Suppressor macrophage treated with lipopolysaccharide for 1 hour (primary cell): ENCODE data around the gene STAT3.
"Not testable (repeated sequence)": the region's sequence is repeated elsewhere in the genome, so short reads cannot be mapped to it uniquely, and the experiment has no call there.

Experiments used
- DNase-seq, 3 donors: peaks; one replicate each; pipeline ENCODE4 v3.0.0-alpha.2; 2020 to 2022

The STAT3 gene

GRCh38 chr17:42345396-42346073, 42.7 kb downstream of the STAT3 start:
- no peak for DNase-seq

DNA sequence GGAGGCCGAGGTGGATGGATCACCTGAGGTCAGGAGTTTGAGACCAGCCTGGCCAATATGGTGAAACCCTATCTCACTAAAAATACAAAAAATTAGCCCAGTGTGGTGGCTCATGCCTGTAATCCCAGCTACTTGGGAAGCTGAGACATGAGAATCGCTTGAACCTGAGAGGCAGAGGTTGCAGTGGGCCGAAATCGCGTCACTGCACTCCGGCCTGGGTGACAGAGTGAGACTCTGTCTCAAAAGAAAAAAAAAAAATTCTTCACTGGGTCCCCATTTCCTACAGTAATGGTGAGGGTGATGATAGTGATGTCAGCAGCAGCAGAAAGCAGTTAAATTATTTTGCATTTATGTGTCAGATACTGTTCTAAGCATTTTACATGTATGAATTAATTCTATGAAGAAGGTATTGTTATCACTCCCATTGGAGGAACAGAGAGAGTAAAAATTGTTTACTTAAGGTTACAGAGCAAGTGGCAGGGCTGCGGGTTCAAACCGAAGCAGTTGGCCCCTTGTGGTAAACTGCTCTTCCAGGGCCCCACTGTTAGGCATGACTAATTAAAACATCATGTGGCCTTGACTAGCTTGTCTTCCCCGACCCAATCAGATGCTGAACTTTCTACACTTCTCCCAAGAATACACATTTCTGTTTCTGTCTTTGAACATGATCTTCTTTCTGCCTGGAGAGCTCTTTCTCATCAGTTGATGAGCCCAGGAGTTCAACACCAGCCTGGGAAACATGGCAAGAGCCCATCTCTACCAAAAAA, 45.8 kb downstream of the STAT3 start:
- DNase-seq: peak; percentile 67 to 79 (median 77)

GRCh38 chr17:42341568-42341967, 46.7 kb downstream of the STAT3 start:
- no peak for DNase-seq

DNA sequence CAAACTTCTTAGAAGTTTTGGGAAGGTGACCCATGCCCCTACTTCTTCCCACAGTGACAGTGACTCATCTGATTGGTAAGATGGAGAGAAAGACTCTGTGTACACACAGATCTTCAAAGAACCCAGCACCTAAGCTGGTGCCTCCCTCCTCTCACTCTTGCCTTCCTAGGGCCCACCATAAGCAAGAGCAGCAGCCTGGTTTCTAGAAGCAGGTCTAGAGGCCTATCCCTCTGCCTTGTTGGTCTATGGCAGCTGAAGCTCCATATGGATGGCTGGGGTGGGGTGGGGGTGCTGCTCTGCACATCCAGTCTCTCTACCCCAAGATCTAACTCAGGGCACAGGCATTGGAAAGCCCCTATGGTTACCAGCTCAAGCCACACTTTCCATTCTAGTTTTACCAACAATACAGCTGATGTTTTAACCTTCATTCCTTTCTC, 47.5 kb downstream of the STAT3 start:
- DNase-seq: peak in 1 of 3 donors; percentile 38

- no peak for DNase-seq
These were observed 49.0 kb downstream of the STAT3 start for GRCh38 chr17:42339221-42339620.

DNA sequence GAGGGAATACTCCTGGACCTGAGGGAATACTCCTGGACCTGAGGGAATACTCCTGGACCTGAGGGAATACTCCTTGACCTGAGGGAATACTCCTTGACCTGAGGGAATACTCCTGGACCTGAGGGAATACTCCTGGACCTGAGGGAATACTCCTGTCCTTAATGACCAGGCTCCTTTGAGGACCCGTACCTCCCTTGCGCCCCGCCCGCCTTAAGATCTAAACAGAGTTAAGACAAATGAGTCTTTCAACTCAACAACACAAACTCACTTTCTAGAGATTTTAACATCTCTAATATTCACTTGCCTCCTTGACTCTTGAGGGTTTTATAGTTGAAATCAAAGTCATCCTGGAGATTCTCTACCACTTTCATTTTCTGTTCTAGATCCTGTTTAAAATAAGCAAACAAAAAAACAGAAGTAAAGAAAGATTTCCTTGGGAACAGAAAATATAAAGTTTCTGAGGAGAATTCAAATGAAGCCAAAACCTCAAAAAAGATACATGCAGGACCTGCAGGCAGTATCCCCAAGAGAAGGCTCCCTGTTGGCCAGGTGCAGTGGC, 49.7 kb downstream of the STAT3 start:
- peak in 1 of 3 donors; percentile 56 for DNase-seq

- DNase-seq: peak; percentile 75 to 83 (median 79)
These were observed 50.8 kb downstream of the STAT3 start for GRCh38 chr17:42337442-42337841.

- DNase-seq: peak in 1 of 3 donors; percentile 12
These were observed 53.6 kb downstream of the STAT3 start for GRCh38 chr17:42334677-42335076.

- DNase-seq: no peak
These were observed 55.2 kb downstream of the STAT3 start for GRCh38 chr17:42333053-42333452.

GRCh38 chr17:42329025-42329976, 58.9 kb downstream of the STAT3 start:
- DNase-seq: peak in 1 of 3 donors; percentile 15

DNA sequence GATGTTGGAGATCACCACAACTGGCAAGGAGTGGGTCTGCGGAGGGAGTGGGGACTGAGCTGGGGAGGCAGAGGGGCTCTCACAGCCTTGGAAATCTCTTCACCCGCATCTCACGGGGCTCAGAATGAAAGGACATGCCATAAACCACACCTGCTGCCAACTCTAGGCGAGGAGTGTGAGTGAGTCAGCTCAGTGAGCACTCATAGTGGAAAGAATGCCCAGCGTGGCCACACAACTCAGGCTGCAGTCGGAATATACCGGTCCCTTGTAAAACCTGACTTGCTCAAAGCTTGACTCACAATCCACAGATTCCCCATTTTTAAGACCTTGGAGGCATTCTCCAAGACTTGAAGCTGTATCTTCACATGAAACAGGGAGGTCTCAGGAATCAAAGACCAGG, 63.2 kb downstream of the STAT3 start:
- DNase-seq: no peak

GRCh38 chr17:42323268-42323773, 64.9 kb downstream of the STAT3 start:
- DNase-seq: no peak

- peak; percentile 95 to 97 (median 96) for DNase-seq
These were observed 65.6 kb downstream of the STAT3 start for GRCh38 chr17:42322382-42323267.

DNA sequence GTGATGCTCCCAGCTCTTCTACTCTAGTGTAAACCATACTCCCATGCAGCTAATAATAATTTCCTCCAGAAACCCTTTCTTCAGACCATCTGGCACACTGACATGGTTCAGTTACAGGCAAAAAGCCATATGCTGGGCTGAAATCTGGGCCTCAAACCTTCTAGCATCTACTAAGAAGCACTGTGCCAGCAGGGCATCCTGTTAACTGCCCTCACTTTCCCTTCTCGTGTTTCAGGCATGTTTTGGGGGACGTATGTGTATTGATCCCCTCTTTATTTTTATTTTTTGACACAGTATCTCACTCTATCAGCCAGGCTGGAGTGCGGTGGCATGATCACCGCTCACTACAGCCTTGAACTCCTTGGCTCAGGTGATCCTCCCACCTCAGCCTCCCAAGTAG, 66.7 kb downstream of the STAT3 start:
- no peak for DNase-seq

GRCh38 chr17:42317967-42318366, 70.3 kb downstream of the STAT3 start:
- DNase-seq: not testable (repeated sequence)

GRCh38 chr17:42317266-42317845, 70.9 kb downstream of the STAT3 start:
- no peak for DNase-seq

DNA sequence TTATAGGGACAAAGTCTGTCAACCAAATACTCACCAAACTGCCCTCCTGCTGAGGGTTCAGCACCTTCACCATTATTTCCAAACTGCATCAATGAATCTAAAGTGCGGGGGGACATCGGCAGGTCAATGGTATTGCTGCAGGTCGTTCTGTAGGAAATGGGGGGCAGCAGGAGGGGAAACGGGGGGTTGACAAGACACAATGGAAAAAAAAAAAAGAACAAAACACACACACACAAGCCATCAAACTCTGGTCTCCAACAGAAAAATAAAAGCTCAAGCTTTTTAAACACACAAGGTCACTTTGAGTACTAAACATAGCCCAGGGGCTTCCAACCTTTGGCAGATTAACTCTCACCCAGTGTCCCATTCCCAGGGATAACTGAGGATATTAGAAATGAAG, 71.5 kb downstream of the STAT3 start:
- no peak for DNase-seq

DNA sequence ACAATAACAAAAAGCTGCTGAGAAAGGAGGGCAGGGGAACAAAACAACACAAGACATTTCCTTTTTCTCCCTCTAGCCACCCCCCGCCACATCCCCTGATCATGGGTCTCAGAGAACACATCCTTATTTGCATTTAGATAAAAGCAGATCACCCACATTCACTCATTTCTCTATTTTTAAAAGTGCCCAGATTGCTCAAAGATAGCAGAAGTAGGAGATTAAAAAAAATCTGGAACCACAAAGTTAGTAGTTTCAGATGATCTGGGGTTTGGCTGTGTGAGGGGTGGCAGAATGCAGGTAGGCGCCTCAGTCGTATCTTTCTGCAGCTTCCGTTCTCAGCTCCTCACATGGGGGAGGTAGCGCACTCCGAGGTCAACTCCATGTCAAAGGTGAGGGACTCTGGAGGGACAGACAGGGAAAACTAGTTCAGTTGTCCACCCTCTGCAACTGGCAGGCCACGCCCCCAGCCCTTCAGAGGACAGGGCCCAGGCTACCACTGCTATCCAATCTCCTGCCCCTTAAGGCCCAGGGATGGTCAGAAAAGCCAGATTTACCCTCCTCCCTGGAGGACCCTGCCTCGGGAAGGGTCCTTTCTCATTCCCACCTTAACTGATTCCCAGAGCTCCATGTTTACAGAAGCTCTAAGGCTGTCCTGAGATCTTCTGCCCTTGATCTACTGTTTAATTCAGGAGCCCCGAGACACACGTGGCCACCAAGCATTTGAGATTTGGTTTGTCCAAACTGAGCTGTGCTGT, 72.7 kb downstream of the STAT3 start:
- peak; percentile 73 to 81 (median 76) for DNase-seq

- DNase-seq: no peak
These were observed 74.3 kb downstream of the STAT3 start for GRCh38 chr17:42313773-42314566.
